Measurements from ENCODE around the gene TMEM62.

The TMEM62 gene

DNA sequence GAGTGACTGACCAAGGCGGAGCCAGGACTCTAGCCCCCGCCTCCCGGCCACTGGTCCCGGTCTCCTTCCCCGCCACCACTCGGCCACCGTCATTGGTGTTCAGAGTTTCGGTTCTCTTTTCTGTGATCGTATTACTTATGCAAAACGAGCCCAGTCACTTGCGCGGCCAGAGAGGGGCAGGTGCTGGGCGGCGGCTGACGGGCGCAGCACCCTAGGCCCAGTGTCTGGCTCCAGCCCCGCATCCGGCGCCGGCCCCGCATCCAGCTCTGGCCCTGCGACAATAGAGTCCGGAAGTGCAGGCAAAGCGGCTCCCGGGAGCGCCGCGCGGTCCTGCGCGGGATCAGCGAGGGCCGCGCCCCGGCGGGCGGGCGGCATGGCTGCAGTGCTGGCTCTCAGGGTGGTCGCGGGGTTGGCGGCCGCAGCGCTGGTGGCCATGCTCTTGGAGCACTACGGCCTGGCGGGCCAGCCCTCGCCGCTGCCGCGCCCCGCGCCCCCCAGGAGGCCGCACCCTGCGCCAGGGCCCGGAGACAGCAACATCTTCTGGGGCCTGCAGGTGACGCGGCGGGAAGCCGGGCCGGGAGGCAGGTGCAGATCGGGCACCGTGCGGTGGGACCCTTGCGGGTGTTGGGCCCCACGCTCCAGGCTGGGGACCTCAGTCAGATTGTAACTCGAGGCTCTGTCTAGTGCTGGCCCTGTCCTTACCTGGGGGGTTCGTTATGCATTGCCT is at the start of gene TMEM62:
TMEM62 (plus strand) TSS at position 157 of the 727 bp plus-strand sequence; CDS start at position 374, 217 bp downstream.
- peak; percentile 44 for DNase-seq (ENCODE audit: low read depth)

DNA sequence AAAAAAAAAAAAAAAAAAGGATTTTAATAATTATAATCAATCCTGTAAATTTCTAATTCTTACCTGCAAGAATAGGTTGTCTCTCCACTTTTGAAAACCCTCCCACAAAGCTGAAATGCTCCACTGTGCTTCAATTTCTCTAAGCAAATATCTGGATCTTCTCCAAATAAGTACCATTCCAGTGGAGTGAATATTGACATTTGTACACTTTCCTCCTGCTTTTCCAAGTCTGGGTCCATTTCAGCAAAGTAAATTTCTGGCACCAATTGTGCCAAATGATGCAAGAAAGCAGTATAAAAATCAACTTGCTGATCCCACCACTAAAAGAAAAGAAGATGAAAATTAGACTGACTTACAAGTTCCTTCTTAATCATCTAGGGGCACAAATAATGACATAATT is 47.5 kb upstream of the TMEM62 start:
- no peak for DNase-seq (ENCODE audit: low read depth)

DNA sequence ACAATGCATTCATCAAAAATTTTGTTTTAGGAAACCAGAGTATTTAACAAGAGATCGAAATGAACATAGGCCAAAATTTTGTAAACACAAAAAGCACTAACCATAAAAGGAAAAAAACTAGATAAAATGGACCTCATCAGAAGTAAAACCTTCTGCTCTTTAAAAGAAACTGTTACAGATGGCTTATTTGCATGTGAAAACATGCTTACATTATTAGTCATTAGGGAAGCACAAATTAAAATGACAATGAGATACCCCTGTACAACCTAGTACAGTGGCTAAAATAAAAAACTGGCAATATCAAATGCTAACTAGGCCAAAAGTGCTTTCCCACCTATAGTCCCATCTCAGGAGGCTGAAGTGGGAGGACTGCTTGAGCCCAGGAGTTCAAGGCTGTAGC is 46.8 kb upstream of the TMEM62 start:
- no peak for DNase-seq (ENCODE audit: low read depth)

- DNase-seq (ENCODE audit: low read depth), result no peak
Observed at GRCh38 chr15:43091859-43092258, 41.5 kb upstream of the TMEM62 start.

DNA sequence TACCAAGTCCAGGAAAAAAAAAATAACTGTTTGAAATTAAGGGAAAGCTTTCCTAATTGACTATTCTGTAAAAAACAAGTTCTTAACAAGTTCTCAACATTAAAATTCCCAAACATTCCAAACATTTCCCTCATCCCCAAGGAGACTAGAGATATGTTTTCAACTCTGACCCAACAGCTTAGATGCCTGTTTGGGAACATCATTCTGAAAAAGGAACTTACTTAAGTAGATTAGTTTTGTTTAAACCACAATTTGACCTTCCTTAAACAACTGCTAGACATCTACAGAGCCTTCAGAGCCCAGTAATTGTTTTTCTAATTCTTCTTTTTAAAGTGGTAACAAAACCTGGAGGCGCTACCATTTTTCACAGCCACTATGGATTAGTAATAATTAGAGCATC is 40.4 kb upstream of the TMEM62 start:
- DNase-seq (ENCODE audit: low read depth), result no peak

DNA sequence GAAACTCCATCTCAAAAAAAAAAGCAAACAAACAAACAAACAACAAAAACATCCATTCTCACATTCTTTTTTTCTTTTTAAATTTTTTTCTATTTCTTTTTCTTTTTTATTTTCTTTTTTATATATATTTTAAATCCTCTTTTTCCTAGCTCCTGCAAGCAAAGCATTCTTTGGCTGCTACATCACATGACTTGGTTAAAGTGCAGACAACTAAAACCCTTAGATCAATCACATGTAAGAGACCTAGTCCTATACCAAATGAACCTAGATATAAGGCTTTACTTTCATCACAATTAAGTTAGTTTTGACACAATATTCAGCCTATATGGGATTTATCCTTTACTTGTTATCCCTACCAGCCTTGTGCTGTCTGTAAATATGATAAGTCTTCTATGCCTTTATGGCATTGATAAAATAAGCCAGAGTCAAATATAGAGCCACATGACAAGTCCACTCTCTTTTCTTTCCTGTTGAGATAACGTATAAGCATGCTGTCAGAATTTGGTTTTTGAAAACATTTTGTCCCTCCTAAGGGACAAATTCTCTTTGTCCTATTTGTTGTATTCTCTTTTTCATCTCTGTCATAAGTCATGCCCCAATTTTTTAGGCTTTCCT is 38.9 kb upstream of the TMEM62 start:
- no peak for DNase-seq (ENCODE audit: low read depth)

DNA sequence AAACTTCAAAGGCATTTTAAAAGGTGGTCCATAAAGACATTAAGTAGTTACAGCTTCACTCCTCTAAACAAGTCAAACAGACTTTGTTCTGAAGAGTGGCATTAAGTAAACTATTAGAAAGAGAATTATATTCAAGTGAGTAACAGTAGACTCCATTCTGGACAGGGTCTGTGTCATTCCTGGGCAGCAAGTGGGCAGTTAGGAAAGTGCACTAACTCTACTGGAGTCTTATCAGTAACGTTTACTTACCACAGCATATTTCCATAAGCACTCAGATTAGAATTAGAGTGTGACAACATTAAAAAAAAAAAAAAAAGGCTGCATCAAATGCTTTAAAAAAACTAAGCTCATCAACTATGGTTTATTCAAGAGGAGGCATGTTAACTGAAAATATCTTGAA is 38.1 kb upstream of the TMEM62 start:
- DNase-seq (ENCODE audit: low read depth), result no peak

DNA sequence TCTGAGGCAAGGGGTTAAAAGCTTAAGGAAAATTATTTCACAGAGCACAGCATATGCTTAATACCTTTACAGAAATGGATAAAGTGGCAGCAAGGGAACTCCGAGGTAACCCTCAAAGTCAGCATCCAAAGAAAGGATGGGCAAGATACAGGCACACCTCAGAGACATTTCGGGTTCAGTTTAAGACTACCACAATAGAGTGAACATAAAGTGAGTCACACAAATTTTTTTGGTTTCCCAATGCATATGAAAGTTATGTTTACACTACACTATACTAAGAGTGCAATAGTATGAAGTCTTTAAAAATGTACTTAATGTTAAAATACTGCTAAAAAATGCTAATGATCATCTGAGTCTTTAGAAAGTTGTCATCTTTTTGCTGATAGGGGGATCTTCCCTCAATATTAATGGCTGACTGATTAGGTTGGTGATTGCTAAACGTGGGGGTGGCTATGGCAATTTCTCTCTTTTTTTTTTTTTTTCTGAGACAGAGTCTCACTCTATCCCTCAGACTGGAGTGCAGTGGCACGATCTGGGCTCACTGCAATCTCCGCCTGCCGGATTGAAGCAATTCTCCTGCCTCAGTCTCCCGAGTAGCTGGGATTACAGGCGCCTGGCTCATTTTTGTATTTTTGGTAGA is 37.6 kb upstream of the TMEM62 start:
- no peak for DNase-seq (ENCODE audit: low read depth)

GRCh38 chr15:43096411-43096810 is 37.0 kb upstream of the TMEM62 start:
- no peak for DNase-seq (ENCODE audit: low read depth)

DNA sequence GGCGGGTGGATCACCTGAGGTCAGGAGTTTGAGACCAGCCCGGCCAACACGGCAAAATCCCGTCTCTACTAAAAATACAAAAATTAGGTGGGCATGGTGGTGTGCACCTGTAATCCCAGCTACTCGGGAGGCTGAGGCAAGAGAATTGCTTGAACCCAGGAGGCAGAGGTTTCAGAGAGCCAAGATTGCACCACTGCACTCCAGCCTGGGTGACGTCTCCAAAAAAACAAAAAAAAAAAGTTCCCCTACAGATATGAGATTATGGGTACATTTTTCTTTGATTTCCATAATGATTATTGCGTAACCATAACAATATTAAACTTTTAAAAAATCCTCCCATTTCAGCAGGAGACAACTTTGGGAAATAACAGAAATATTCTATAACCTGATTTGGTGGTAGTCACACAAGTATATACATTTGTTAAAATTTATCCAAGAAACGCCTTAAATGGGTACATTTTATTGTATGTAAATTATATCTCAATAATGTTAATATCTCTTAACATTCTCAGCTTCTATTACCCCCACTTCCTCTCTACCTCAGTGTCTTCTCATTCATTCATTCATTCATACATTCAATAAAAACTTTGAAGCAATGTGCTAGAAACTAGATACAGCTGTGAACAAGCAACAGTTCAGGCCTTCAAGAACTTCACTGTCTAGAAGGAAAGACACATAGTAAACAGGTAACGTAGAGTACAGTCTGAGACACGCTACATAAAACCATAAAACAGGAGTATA is 34.1 kb upstream of the TMEM62 start:
- DNase-seq (ENCODE audit: low read depth), result no peak

DNA sequence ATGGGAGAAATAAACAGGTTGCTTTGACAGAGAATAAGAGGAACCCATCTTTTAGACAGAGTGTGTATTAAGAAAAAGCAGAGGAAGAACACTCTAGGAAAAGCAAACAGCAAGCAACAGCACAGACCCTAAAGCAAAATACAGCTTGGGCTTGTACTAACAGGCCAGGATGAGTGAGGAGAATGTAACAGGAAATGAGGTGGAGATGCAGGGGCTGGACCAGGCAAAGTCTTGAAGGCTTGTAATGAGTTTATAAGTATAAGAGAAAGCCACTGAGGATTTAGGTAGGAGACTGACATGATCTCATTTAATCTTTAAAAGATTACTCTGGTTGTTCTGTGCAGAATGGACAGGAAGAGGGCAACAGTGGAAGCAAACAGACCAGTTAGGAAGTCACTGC is 32.4 kb upstream of the TMEM62 start:
- no peak for DNase-seq (ENCODE audit: low read depth)

DNA sequence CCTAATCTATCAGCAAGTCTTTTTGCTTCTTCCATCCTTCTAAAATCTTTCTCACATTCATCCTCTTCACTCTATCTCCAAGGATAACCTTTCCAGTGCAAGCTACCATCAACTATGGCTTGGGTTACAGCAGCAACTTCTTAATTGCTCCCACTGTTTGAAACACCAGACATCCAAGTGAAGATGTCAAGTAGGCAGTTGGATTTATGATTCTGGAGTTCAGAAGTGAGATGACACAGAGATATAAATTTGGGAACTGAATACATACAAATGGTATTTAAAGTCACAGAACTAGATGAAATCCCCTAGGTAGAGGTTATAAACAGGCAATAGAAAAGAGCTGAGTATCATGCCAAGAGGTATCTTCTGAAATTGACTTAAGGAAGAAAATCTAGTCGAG is 31.2 kb upstream of the TMEM62 start:
- no peak for DNase-seq (ENCODE audit: low read depth)

DNA sequence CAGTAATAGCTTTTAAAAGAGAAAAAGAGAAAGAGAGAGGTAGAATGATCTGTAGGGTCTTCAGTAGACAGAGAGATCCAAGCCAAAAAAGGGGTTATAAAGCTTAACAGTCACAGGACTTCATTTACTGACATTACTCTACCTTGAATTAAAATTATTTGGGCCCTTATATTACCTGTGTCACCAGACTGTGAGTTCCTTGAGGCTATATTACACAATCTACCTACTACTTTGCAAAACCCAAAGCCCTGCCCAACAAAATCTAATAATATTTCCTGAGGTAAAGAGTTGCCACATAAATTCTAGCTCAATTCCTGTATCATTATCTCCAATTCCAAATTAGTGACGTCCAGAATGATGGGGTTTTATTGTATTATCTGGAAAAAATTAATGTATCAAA is 29.5 kb upstream of the TMEM62 start:
- no peak for DNase-seq (ENCODE audit: low read depth)

- DNase-seq (ENCODE audit: low read depth), result no peak
Observed at GRCh38 chr15:43104426-43104825, 29.0 kb upstream of the TMEM62 start.

GRCh38 chr15:43105077-43105736 is 28.2 kb upstream of the TMEM62 start:
- DNase-seq (ENCODE audit: low read depth), result no peak

- DNase-seq (ENCODE audit: low read depth), result peak; percentile 84
Observed at GRCh38 chr15:43105778-43106485, 27.5 kb upstream of the TMEM62 start, which contains the start of gene UBR1. Gene UBR1, minus strand, starts transcription at chr15:43106038. Its CDS starts 16 bp downstream, at chr15:43106022.

- DNase-seq (ENCODE audit: low read depth), result no peak
Observed at GRCh38 chr15:43106486-43106829, 26.9 kb upstream of the TMEM62 start.

GRCh38 chr15:43107751-43108150 is 25.6 kb upstream of the TMEM62 start:
- no peak for DNase-seq (ENCODE audit: low read depth)

GRCh38 chr15:43111354-43111753 is 22.0 kb upstream of the TMEM62 start:
- DNase-seq (ENCODE audit: low read depth), result no peak

GRCh38 chr15:43118286-43118685 is 15.1 kb upstream of the TMEM62 start:
- no peak for DNase-seq (ENCODE audit: low read depth)

GRCh38 chr15:43118829-43119228 is 14.6 kb upstream of the TMEM62 start:
- no peak for DNase-seq (ENCODE audit: low read depth)

DNA sequence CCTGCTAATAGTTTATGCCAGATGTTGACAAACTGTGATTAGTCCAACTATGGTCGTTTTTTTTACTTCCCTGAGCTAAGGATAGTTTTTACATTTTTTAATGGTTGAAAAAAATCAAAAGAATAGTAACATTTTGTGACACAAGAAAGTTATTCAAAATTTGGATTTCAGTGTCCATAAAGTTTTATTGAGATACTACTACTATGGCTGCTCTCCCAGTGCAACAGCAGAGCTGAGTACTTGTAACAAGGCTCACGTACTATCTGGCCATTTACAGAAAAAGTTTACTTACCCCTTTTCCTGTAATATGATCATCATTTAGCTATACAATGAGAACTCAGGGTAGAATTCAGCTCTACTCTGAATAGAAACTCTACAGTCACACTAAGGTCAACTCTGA is 11.5 kb upstream of the TMEM62 start:
- no peak for DNase-seq (ENCODE audit: low read depth)
